Vagina (tissue), 2 donors: ENCODE measurements around the gene KCTD5. TPM values are rescaled to one million over a fixed set of nuclear protein-coding genes. Genes with fewer than 3 reads are reported as not detected.

ENCODE experiments used
- DNase-seq, 2 donors: peaks; one replicate each; pipeline ENCODE4 v3.0.0-alpha.2; 2017; ENCODE audit errors: extremely low spot score in 2 of 2
- H3K27ac ChIP-seq: fragments of 200-600 bp; sonication (generic); one replicate; pipeline ENCODE4 v1.5.1; 2019
- H3K27me3 ChIP-seq: fragments of 200-600 bp; sonication (generic); one replicate; pipeline ENCODE4 v1.5.1; 2019
- H3K36me3 ChIP-seq, 2 donors: fragments of 200-600 bp; sonication (generic); one replicate each; pipeline ENCODE4 v1.5.1; 2017 to 2019
- H3K4me1 ChIP-seq: fragments of 200-600 bp; sonication (generic); one replicate; pipeline ENCODE4 v1.5.1; 2019
- H3K4me3 ChIP-seq, 2 donors: fragments of 200-600 bp; sonication (generic); 1 replicate in 1 of 2; 2 replicates in 1 of 2; pipeline ENCODE4 v1.5.1; 2016 to 2019
- H3K9me3 ChIP-seq: fragments of 200-600 bp; sonication (generic); one replicate; pipeline ENCODE4 v1.5.1; 2019
- CTCF ChIP-seq, 3 experiments: fragments of 450-650 bp in 2 of 3; fragments of 200-600 bp in 1 of 3; sonication (generic) in 1 of 3; IDR thresholded peaks; one replicate each; pipeline ENCODE4 v1.5.1; 2017 to 2019; ENCODE audit warnings: antibody characterized with exemption in 3 of 3, mild to moderate bottlenecking in 2 of 3, moderate library complexity in 2 of 3
- POLR2A ChIP-seq, 2 donors: fragments of 450-650 bp; IDR thresholded peaks; one replicate each; pipeline ENCODE4 v1.6.1; 2017; ENCODE audit warnings: antibody characterized with exemption in 2 of 2, mild to moderate bottlenecking in 2 of 2, moderate library complexity in 2 of 2
- POLR2AphosphoS5 ChIP-seq, 2 donors: sonication (generic); formaldehyde crosslinking; IDR thresholded peaks; one replicate each; pipeline ENCODE4 v1.9.0; 2017; ENCODE audit warnings: antibody characterized with exemption in 2 of 2, mild to moderate bottlenecking in 2 of 2, low read depth in 1 of 2; ENCODE audit not compliant: insufficient read depth in 1 of 2
- intact Hi-C: fragments of 100-400 bp; cut with DNase I; formaldehyde crosslinking; loops from one replicate; pipeline ENCODE4 v1.15.1; 2023
- total RNA-seq: library from RNA; depleted of rRNA; stranded (reverse); fragments of >200 nt; gene quantifications from one replicate; pipeline ENCODE4 v1.2.3, GENCODE V29; 2016

KCTD5 gene
- total RNA-seq, 1 donor from 2014 or later, result 19.4 TPM

GRCh38 chr16:2756288-2757015 is 74.1 kb downstream of the KCTD5 start:
- Histone ChIP-seq H3K36me3 (peaks cover 0 to 50% of the 10 kb centered on the region in 2 donors), H3K4me1 (peaks cover 56% of the 10 kb centered on the region)
- intact Hi-C loops, result no loop called here

GRCh38 chr16:2757344-2757743 is 75.0 kb downstream of the KCTD5 start:
- no peak overlapping the region for H3K27ac ChIP-seq
- no peak overlapping the region for H3K4me3 ChIP-seq
- H3K4me1 ChIP-seq, result peaks cover 50% of the 10 kb centered on the region
- no peak for TF ChIP-seq POLR2AphosphoS5 (IDR thresholded peaks at IDR 0.05; ENCODE audit: insufficient read depth in 1 of 2, low read depth in 1 of 2)
- intact Hi-C loops, result no loop called here
- peaks cover 0 to 59% of the 10 kb centered on the region in 2 donors for H3K36me3 ChIP-seq
- H3K27me3 ChIP-seq, result no peaks in the 10 kb centered on the region
- no peaks in the 10 kb centered on the region for H3K9me3 ChIP-seq
- no peak for DNase-seq

More at GRCh38 chr16:2756288-2757015, 74.1 kb downstream of the KCTD5 start:
- H3K4me3 ChIP-seq, result no peak overlapping the region
- TF ChIP-seq POLR2AphosphoS5 (IDR thresholded peaks at IDR 0.05; ENCODE audit: insufficient read depth in 1 of 2, low read depth in 1 of 2) (no peak), CTCF (IDR thresholded peaks at IDR 0.05) (no peak), POLR2A (IDR thresholded peaks at IDR 0.05) (no peak)
- H3K27me3 ChIP-seq, result no peaks in the 10 kb centered on the region
- no peak for DNase-seq
- no peak overlapping the region for H3K27ac ChIP-seq
- H3K9me3 ChIP-seq, result no peaks in the 10 kb centered on the region

Other genes starting within 250 kb of the KCTD5 start
- 2.5 TPM for gene TEDC2, start 222.4 kb upstream of the KCTD5 start, total RNA-seq
- gene NTN3, start 211.2 kb upstream of the KCTD5 start, total RNA-seq, result not detected
- gene TBC1D24, start 207.4 kb upstream of the KCTD5 start, total RNA-seq, result 9.6 TPM
- gene ATP6V0C, start 168.6 kb upstream of the KCTD5 start, total RNA-seq, result 133 TPM
- gene AMDHD2, start 162.2 kb upstream of the KCTD5 start, total RNA-seq, result 25.5 TPM
- gene CEMP1, start 151.1 kb upstream of the KCTD5 start, total RNA-seq, result not detected
- 29.2 TPM for gene PDPK1, start 144.5 kb upstream of the KCTD5 start, total RNA-seq
- gene PRSS27, start 37.7 kb downstream of the KCTD5 start, total RNA-seq, result 61.6 TPM
- 534 TPM for gene SRRM2, start 70.1 kb downstream of the KCTD5 start, total RNA-seq
- 530 TPM for gene ELOB, start 94.8 kb downstream of the KCTD5 start, total RNA-seq
- not detected for gene PRSS33, start 105.0 kb downstream of the KCTD5 start, total RNA-seq
- not detected for gene PRSS41, start 115.9 kb downstream of the KCTD5 start, total RNA-seq
- not detected for gene PRSS21, start 134.7 kb downstream of the KCTD5 start, total RNA-seq
- 11.3 TPM for gene ZG16B, start 147.8 kb downstream of the KCTD5 start, total RNA-seq
- gene PRSS22, start 175.6 kb downstream of the KCTD5 start, total RNA-seq, result 38.8 TPM
- gene FLYWCH2, start 200.7 kb downstream of the KCTD5 start, total RNA-seq, result 65.1 TPM
- gene FLYWCH1, start 229.4 kb downstream of the KCTD5 start, total RNA-seq, result 32.9 TPM